ENCODE results near the gene TNFRSF1B. TPM values are rescaled to one million over a fixed set of nuclear protein-coding genes. Genes with fewer than 3 reads are reported as not detected.

The TNFRSF1B gene
- total RNA-seq, 4 donors from 2014 or later = 10.9 to 34.9 (median 31.0) TPM

DNA sequence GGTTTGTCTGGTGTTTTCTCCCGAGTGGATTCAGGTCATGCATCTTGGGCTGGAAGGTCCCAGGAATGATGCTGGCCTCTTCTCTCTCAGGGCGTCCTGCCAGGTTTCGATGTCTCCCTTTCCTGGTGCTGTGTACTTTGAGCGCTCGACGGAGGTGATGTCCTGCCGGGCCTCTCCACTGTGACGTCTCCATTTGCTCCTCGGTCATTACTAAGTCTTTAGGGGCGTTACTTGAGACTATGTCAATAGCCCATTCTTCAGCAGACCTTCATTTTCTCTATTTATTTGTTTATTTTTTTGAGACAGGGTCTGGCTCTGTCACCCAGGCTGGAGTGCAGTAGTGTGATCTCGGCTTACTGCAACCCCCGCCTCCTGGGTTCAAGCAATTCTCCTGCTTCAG is 37.2 kb upstream of the TNFRSF1B start:
- TF ChIP-seq, protein P1, sequence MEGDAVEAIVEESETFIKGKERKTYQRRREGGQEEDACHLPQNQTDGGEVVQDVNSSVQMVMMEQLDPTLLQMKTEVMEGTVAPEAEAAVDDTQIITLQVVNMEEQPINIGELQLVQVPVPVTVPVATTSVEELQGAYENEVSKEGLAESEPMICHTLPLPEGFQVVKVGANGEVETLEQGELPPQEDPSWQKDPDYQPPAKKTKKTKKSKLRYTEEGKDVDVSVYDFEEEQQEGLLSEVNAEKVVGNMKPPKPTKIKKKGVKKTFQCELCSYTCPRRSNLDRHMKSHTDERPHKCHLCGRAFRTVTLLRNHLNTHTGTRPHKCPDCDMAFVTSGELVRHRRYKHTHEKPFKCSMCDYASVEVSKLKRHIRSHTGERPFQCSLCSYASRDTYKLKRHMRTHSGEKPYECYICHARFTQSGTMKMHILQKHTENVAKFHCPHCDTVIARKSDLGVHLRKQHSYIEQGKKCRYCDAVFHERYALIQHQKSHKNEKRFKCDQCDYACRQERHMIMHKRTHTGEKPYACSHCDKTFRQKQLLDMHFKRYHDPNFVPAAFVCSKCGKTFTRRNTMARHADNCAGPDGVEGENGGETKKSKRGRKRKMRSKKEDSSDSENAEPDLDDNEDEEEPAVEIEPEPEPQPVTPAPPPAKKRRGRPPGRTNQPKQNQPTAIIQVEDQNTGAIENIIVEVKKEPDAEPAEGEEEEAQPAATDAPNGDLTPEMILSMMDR (IDR thresholded peaks at IDR 0.05) = no peak
- TF ChIP-seq EP300 (IDR thresholded peaks at IDR 0.05) (no peak), POLR2AphosphoS5 (IDR thresholded peaks at IDR 0.05) (no peak), POLR2A (IDR thresholded peaks at IDR 0.05) (no peak)
- no peak for ATAC-seq
- Histone ChIP-seq H3K4me1 (peaks cover 0 to 32% (median 4%) of the 10 kb centered on the region in 3 donors), H3K27me3 (no peaks in the 10 kb centered on the region), H3K27ac (no peak overlapping the region), H3K9me3 (no peaks in the 10 kb centered on the region), H3K36me3 (no peaks in the 10 kb centered on the region), H3K4me3 (no peak overlapping the region)
- WGBS, 2 donors (ENCODE audit: low coverage in 1 of 2) = 80 to 84% methylated on average over 10 of the region's 12 CpGs

DNA sequence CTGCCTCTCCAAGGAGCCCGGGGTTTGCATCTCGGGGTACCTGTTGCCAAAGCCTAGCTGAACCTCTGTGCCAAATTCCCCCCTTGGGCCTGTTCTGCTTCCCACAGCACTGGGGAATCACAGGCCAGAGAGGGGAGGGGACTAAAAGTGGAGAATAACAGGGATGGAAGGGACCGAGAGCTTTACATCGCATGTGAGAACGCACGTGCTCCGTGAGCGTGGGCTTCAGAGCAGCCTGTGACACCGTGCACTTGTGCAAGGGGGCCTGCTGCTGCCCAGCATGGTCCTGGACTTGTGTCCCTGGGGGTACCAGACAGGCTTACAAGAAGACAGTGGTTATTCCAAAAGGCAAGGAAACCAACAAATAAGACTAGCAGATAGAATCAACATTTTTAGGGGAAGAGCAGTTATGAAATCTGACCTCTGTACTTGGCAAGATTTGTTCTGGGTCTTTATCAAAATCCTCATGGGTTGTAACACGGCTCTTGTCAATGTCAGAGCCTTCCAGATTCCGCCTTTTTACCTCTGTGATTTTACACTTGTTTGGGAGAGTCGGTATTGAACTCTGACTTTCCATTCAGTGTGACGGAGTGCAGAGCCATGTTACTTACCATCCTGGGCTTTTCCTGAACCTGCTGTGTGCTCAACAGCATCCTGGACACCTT is 36.2 kb upstream of the TNFRSF1B start:
- TF ChIP-seq EP300 (IDR thresholded peaks at IDR 0.05) (no peak), POLR2A (IDR thresholded peaks at IDR 0.05) (no peak), POLR2AphosphoS5 (IDR thresholded peaks at IDR 0.05) (no peak)
- TF ChIP-seq, protein P1 (IDR thresholded peaks at IDR 0.05) = no peak
- ATAC-seq = peak; percentile 46
- Histone ChIP-seq H3K4me3 (no peak overlapping the region), H3K36me3 (no peaks in the 10 kb centered on the region), H3K27ac (no peak overlapping the region), H3K9me3 (no peaks in the 10 kb centered on the region), H3K27me3 (no peaks in the 10 kb centered on the region), H3K4me1 (peaks cover 0 to 28% (median 3%) of the 10 kb centered on the region in 3 donors)
- WGBS, 2 donors (ENCODE audit: low coverage in 1 of 2) = 70 to 93% methylated on average over 2 to 7 of the region's 13 CpGs

DNA sequence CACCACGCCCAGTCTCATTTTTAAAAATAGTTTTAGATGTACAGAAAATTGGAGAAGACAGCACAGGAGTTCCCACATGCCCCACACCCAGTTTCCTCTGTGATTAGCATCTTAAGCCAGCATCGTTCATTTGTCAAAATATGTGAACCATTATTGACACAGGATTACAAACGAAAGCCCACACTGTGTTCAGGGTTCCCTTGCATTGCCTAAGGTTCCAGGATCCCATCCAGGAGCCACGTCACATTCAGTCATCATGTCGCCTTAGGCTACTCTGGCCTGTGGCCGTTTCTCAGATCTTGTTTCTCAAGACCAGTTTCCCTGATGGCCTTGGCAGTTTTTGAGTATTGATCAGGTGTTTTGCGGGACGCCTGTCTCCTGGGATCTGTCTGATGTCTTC is 34.7 kb upstream of the TNFRSF1B start:
- TF ChIP-seq EP300 (IDR thresholded peaks at IDR 0.05) (no peak), POLR2A (IDR thresholded peaks at IDR 0.05) (no peak), POLR2AphosphoS5 (IDR thresholded peaks at IDR 0.05) (no peak)
- TF ChIP-seq, protein P1 (IDR thresholded peaks at IDR 0.05) = no peak
- Histone ChIP-seq H3K4me3 (no peak overlapping the region), H3K27me3 (no peaks in the 10 kb centered on the region), H3K36me3 (no peaks in the 10 kb centered on the region), H3K27ac (peak overlapping the region in 1 of 4 donors; percentile 34), H3K4me1 (peaks cover 0 to 32% (median 5%) of the 10 kb centered on the region in 3 donors), H3K9me3 (no peaks in the 10 kb centered on the region)
- WGBS, 2 donors (ENCODE audit: low coverage in 1 of 2) = 79 to 98% methylated on average over 6 of the region's 8 CpGs
- ATAC-seq = peak; percentile 46

DNA sequence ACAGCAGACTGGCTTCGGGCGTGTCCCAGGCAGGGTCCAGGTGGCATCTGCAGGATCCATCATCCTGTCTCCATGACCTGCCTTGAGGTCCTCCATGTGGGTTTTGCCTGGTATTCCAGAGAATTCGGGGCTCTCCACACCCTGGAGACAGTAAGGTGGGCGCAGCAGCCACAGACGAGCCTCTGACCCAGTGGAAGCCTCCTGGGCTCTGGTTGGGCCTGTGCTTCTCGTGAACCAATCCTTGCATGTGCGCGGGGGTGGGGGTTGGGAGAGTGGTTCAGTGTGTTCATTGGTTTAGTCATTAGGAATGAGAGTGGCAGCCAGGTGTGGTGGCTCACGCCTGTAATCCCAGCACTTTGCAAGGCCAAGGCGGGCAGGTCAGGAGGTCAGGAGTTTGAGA is 32.1 kb upstream of the TNFRSF1B start:
- Histone ChIP-seq H3K4me1 (peaks cover 0 to 32% (median 5%) of the 10 kb centered on the region in 3 donors), H3K9me3 (no peaks in the 10 kb centered on the region), H3K27ac (no peak overlapping the region), H3K27me3 (no peaks in the 10 kb centered on the region), H3K36me3 (no peaks in the 10 kb centered on the region), H3K4me3 (no peak overlapping the region)
- ATAC-seq = no peak
- 82 to 100% methylated on average over 1 to 4 of the region's 10 CpGs for WGBS, 2 donors (ENCODE audit: low coverage in 1 of 2)
- TF ChIP-seq EP300 (IDR thresholded peaks at IDR 0.05) (no peak), POLR2A (IDR thresholded peaks at IDR 0.05) (no peak), POLR2AphosphoS5 (IDR thresholded peaks at IDR 0.05) (no peak)
- TF ChIP-seq, protein P1 (IDR thresholded peaks at IDR 0.05) = no peak

DNA sequence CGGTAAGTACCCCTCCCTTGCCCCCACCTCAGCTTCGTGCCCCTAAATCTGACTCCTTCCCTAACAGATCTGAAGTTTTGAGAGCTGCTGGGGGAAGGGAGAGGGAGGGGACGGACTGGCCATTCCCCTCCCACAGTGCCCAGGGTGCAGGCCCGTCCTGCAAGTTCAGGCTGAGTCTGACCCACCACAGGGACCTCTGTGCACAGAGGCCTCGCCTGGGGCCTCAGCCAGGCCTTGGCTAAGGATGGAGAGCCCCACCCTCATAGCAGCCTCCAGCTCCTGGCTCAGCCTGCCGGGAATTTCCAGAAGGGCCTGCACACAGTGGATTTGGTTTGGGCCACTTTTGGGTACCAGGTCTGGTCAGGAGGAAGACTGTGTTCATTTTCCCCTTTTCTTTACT is 31.2 kb upstream of the TNFRSF1B start:
- H3K36me3 ChIP-seq = no peaks in the 10 kb centered on the region
- 0% methylated on average over 2 of the region's 6 CpGs; no CpG with 5 or more reads in 1 of the 2 donors for WGBS, 2 donors (ENCODE audit: low coverage in 1 of 2)
- H3K4me3 ChIP-seq = no peak overlapping the region
- ATAC-seq = peak; percentile 64
- H3K27ac ChIP-seq = peak overlapping the region in 1 of 4 donors; percentile 32
- peaks cover 0 to 28% (median 5%) of the 10 kb centered on the region in 3 donors for H3K4me1 ChIP-seq
- H3K9me3 ChIP-seq = no peaks in the 10 kb centered on the region
- no peak for TF ChIP-seq EP300 (IDR thresholded peaks at IDR 0.05)
- no peak for TF ChIP-seq POLR2A (IDR thresholded peaks at IDR 0.05)
- TF ChIP-seq POLR2AphosphoS5 (IDR thresholded peaks at IDR 0.05) = no peak
- TF ChIP-seq, protein P1 (IDR thresholded peaks at IDR 0.05) = no peak
- H3K27me3 ChIP-seq = no peaks in the 10 kb centered on the region

Data from gastroesophageal sphincter (tissue), 4 donors.